A673 (cell line): ENCODE results near the gene AGAP1.

ENCODE experiments used
- CTCF ChIP-seq: fragments of 300-800, 200-600 bp; sonication (generic); conservative IDR thresholded peaks from 2 replicates; pipeline ENCODE4 v1.5.1; 2017; ENCODE audit warnings: low read depth, mild to moderate bottlenecking, antibody characterized with exemption, low read length, moderate library complexity, mixed read lengths
- EZH2 ChIP-seq: fragments of 200-600 bp; sonication (generic); IDR thresholded peaks from 2 replicates; pipeline ENCODE4 v1.6.1; 2017; ENCODE audit warnings: borderline replicate concordance, low read depth, mild to moderate bottlenecking, mixed read lengths, antibody characterized with exemption, low read length; ENCODE audit not compliant: poor library complexity, severe bottlenecking

GRCh38 chr2:235983016-235983415 is 489.2 kb downstream of the AGAP1 start:
- TF ChIP-seq CTCF (no peak), EZH2 (no peak)
